NCI-H2196 (cell line): ENCODE results near the gene THRB.
"Not testable (repeated sequence)": the region's sequence is repeated elsewhere in the genome, so short reads cannot be mapped to it uniquely, and the experiment has no call there.

Experiments
- DNase-seq: peaks from one replicate; lab custom pipeline; 2025; ENCODE audit not compliant: unreplicated experiment; lab: John Stamatoyannopoulos, UW

Gene THRB

GRCh38 chr3:24410860-24411259 is 83.8 kb downstream of the THRB start:
- DNase-seq: no peak

GRCh38 chr3:24407980-24408680 is 86.5 kb downstream of the THRB start:
- DNase-seq: no peak

DNA sequence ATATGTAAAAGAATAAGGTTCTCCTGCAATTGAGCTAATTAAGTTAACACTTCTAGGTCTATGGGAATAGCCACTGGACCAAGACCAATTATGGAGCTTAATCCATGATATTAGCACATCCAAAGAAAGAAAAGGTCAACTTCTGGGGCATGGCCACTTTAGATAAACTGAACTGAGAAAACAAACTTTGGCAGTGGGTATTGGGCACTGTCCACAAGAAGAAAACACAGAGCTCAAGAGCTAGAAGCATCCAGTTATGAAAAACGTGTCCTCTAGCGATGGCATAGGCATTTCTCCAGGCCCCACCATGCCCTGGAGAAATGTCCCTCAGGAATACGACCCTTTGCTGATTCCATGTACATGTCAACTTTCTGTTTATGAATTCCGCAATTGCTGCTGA is 87.8 kb downstream of the THRB start:
- no peak for DNase-seq

DNA sequence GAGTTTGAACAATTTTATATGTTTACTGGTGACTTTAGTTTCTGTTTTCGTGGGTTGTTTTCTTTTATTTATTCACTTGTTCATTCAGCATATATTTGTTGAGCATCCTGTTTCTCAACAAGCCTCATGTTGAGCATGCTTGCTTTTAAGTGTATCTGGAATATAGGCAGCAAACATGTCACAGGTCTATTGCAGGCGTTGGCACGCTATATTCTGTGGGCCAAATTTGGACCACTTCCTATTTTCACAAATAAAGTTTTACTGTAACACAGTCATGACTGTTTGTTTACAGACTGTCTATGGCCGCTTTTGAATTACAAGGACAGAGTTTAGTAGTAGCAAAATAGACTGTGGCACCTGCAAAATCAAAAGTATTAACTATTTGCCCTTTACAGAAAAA is 89.6 kb downstream of the THRB start:
- no peak for DNase-seq

DNA sequence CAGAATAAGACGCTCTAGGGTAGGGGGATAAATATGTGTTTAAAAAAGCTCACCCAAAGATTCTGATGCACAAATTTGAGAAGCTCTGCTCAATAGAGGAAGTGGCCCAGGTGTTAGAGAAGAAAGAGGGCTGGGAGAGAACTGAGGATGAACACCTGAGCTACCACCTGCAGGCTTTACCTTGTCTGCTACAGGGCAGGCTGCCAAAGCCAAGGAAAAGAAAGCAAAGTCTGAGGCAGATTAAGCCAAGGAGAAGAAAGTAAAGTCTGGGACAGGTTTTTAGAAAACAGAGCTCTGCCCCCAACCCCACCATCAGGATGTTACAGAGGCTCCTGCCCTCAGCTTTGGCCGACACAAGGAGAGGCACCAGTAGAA is 92.9 kb downstream of the THRB start:
- no peak for DNase-seq

GRCh38 chr3:24401090-24401810 is 93.4 kb downstream of the THRB start:
- DNase-seq: no peak

- DNase-seq: no peak
Measured at GRCh38 chr3:24400450-24400849, 94.2 kb downstream of the THRB start.

- DNase-seq: no peak
Measured at GRCh38 chr3:24400015-24400414, 94.6 kb downstream of the THRB start.

GRCh38 chr3:24399614-24400013 is 95.0 kb downstream of the THRB start:
- no peak for DNase-seq

DNA sequence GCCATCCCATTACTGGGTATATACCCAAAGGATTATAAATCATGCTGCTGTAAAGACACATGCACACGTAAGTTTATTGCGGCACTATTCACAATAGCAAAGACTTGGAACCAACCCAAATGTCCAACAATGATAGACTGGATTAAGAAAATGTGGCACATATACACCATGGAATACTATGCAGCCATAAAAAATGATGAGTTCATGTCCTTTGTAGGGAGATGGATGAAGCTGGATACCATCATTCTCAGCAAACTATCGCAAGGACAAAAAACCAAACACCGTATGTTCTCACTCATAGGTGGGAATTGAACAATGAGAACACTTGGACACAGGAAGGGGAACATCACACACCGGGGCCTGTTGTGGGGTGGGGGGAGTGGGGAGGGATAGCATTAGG is 95.9 kb downstream of the THRB start:
- DNase-seq: not testable (repeated sequence)

DNA sequence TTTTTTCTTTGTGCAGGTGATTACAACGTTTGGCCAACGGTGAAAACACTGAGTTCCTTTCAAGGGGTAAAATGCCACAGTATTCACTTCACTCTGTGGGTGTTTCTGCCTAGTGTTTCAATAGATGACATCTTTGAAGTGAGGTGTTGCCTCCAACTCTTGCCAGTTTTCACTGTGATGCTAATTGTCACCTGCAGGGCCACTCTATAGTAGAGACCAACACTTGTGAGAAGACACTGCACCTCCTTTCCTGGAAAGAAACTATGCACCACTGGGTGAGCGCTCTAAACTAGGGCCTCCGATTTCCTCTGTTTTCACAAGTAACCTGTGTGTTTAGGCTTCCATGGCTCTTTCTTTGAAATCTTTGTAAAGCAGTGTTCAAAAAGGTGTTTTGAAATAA is 98.3 kb downstream of the THRB start:
- no peak for DNase-seq

- no peak for DNase-seq
Measured at GRCh38 chr3:24394754-24395153, 99.9 kb downstream of the THRB start.

DNA sequence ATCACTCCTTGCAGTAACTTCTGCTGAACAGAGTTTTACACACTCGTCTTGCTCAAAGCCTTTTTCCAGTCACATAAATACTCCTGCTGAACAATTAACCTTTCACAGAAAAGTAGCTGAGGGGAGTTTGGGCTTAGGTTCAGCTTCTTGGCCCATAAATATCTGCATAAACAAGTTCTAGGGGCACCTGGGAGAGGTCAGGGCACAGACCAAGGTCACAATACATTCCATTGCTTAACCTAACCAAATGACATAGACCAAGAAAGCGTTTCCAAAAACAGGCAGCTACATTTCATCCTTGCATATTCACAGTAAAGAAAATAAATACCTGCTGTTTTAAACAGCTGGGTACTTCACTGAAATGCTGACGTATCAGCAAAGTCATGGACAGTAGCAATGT is 101.3 kb downstream of the THRB start:
- no peak for DNase-seq

- no peak for DNase-seq
Measured at GRCh38 chr3:24390169-24391130, 104.2 kb downstream of the THRB start.

GRCh38 chr3:24389108-24390090 is 105.3 kb downstream of the THRB start:
- DNase-seq: no peak

- DNase-seq: no peak
Measured at GRCh38 chr3:24388611-24389010, 106.0 kb downstream of the THRB start.

DNA sequence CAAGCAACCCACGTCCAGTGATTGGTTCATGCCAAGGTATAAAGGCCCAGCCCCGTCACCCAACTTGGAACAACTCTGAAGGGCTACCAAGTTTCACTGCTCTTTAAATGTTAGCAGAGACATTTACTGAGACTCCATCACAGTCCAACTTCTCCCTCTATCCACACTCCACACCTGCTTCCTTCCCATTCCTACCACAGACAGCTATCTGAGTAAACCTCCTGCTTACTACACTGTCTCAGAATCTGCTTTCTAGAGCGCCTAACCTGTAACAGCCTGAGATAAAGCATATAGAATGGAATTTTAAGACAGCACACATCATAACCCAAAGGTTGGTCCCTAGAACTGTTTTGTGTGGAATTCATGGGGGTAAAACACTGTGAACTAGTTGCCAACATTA is 106.5 kb downstream of the THRB start:
- no peak for DNase-seq

GRCh38 chr3:24387493-24387892 is 107.2 kb downstream of the THRB start:
- DNase-seq: no peak

- no peak for DNase-seq
Measured at GRCh38 chr3:24387000-24387399, 107.7 kb downstream of the THRB start.

- DNase-seq: no peak
Measured at GRCh38 chr3:24386458-24386857, 108.2 kb downstream of the THRB start.
